ENCODE measurements around the gene SKA2.

Gene SKA2

DNA sequence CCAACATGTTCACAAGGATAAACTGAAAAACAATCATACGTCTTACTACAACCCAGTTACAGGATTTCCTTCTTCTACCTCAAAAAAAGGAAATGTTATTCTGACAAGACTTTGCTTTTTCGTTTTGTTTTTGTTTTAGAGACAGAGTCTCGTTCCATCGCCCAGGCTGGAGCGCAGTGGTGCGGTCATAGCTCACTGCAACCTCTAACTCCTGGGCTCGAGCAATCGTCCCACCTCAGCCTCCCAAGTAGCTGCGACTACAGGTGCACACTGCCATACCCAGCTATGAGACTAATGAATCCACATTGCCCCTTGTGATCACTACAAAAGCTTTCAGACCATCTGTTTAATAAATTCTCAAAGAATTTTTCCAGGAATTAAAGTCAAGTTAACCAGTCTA lies 39.5 kb downstream of the SKA2 start:
- DNase-seq (ENCODE audit: low spot score) (no peak), ATAC-seq (ENCODE audit: low read depth) (no peak)
- H3K4me3 ChIP-seq (ENCODE audit: severe bottlenecking), result no peak overlapping the region
- TF ChIP-seq, protein P1, sequence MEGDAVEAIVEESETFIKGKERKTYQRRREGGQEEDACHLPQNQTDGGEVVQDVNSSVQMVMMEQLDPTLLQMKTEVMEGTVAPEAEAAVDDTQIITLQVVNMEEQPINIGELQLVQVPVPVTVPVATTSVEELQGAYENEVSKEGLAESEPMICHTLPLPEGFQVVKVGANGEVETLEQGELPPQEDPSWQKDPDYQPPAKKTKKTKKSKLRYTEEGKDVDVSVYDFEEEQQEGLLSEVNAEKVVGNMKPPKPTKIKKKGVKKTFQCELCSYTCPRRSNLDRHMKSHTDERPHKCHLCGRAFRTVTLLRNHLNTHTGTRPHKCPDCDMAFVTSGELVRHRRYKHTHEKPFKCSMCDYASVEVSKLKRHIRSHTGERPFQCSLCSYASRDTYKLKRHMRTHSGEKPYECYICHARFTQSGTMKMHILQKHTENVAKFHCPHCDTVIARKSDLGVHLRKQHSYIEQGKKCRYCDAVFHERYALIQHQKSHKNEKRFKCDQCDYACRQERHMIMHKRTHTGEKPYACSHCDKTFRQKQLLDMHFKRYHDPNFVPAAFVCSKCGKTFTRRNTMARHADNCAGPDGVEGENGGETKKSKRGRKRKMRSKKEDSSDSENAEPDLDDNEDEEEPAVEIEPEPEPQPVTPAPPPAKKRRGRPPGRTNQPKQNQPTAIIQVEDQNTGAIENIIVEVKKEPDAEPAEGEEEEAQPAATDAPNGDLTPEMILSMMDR (IDR thresholded peaks at IDR 0.05; ENCODE audit: poor library complexity, severe bottlenecking), result no peak
- no peaks in the 10 kb centered on the region for H3K4me1 ChIP-seq (ENCODE audit: insufficient read depth, poor library complexity, severe bottlenecking)
- H3K27me3 ChIP-seq (ENCODE audit: insufficient read depth, poor library complexity, severe bottlenecking), result no peaks in the 10 kb centered on the region
- H3K27ac ChIP-seq (ENCODE audit: poor library complexity, severe bottlenecking), result no peak overlapping the region
- no peaks in the 10 kb centered on the region for H3K9me3 ChIP-seq (ENCODE audit: severe bottlenecking)
- H3K36me3 ChIP-seq (ENCODE audit: low read depth), result peaks cover 90% of the 10 kb centered on the region

DNA sequence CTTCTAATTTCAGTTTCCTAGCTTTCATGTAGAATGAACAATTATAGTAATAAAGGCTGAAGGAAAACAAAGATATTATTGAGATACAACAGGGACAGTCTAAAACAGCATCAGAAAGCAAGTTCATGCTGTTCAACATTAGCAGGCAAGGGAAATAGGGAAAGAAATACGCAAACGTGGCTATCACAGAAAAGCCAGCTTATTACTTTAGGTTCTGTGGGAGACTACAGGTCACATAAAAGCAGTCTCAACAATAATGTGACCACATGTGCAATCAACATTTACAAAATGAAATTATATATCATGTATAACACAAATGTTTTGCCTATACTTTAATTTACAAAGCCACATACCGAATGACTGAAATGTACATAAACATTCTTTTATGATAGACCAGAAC lies 43.4 kb downstream of the SKA2 start:
- H3K4me1 ChIP-seq (ENCODE audit: insufficient read depth, poor library complexity, severe bottlenecking), result no peaks in the 10 kb centered on the region
- ATAC-seq (ENCODE audit: low read depth), result no peak
- no peak for DNase-seq (ENCODE audit: low spot score)
- TF ChIP-seq, protein P1 (IDR thresholded peaks at IDR 0.05; ENCODE audit: poor library complexity, severe bottlenecking), result no peak
- no peak overlapping the region for H3K4me3 ChIP-seq (ENCODE audit: severe bottlenecking)
- no peaks in the 10 kb centered on the region for H3K27me3 ChIP-seq (ENCODE audit: insufficient read depth, poor library complexity, severe bottlenecking)
- H3K9me3 ChIP-seq (ENCODE audit: severe bottlenecking), result no peaks in the 10 kb centered on the region
- peaks cover 53% of the 10 kb centered on the region for H3K36me3 ChIP-seq (ENCODE audit: low read depth)
- H3K27ac ChIP-seq (ENCODE audit: poor library complexity, severe bottlenecking), result no peak overlapping the region

DNA sequence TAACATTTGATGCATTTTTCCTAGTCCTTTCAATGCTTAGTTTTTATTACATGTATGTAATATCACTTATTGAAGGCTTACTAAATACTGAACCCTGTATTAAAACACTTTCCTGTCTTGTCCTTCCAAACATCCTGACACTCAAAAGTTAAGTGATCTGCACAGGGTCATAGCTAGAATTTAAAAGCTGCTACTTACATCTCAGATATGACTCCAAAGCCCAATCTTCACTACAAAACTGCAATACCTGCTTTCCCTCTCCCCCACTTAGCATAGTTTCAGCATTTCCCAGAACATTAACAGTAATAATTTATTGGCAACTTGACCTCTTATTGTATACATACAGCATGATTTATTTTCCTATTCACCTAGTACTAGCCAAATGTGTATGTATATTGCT lies 44.0 kb downstream of the SKA2 start:
- Histone ChIP-seq H3K27me3 (ENCODE audit: insufficient read depth, poor library complexity, severe bottlenecking) (no peaks in the 10 kb centered on the region), H3K4me1 (ENCODE audit: insufficient read depth, poor library complexity, severe bottlenecking) (no peaks in the 10 kb centered on the region), H3K27ac (ENCODE audit: poor library complexity, severe bottlenecking) (no peak overlapping the region), H3K9me3 (ENCODE audit: severe bottlenecking) (no peaks in the 10 kb centered on the region), H3K36me3 (ENCODE audit: low read depth) (peaks cover 47% of the 10 kb centered on the region), H3K4me3 (ENCODE audit: severe bottlenecking) (no peak overlapping the region)
- ATAC-seq (ENCODE audit: low read depth), result no peak
- TF ChIP-seq, protein P1 (IDR thresholded peaks at IDR 0.05; ENCODE audit: poor library complexity, severe bottlenecking), result no peak
- no peak for DNase-seq (ENCODE audit: low spot score)

DNA sequence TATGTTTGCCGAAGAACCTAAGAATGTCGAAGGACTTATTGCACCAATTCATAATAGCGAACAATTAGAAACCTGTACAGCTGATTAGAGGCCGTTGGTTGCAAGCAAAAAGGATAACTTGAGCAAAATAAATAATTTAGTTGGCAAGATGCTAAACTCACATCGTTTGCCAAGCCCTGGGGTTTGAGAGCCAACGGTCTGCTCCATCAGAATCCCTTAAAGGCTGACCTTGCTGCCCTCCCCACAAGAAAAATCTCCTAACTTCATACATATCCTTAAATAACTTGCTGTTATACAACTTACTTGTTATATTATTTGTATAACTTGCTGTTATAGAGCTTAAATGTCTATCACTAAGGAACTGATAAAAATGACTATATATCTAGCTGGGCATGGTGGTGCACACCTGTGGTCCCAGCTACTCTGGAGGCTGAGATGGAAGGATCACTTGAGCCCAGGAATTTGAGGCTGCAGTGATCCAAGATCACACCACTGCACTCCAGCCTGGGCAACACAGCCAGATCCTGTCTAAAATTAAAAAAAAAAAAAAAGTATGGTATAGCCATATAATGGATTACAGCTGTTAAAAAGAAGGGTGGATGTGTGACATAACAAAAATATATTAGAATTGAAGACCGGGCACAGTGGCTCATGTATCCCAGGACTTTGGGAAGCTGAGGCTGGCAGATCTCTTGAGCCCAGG lies 46.4 kb downstream of the SKA2 start:
- Histone ChIP-seq H3K27ac (ENCODE audit: poor library complexity, severe bottlenecking) (peak overlapping the region; percentile 74), H3K4me3 (ENCODE audit: severe bottlenecking) (no peak overlapping the region), H3K9me3 (ENCODE audit: severe bottlenecking) (no peaks in the 10 kb centered on the region), H3K36me3 (ENCODE audit: low read depth) (peaks cover 38% of the 10 kb centered on the region), H3K4me1 (ENCODE audit: insufficient read depth, poor library complexity, severe bottlenecking) (peaks cover 8% of the 10 kb centered on the region), H3K27me3 (ENCODE audit: insufficient read depth, poor library complexity, severe bottlenecking) (no peaks in the 10 kb centered on the region)
- TF ChIP-seq, protein P1 (IDR thresholded peaks at IDR 0.05; ENCODE audit: poor library complexity, severe bottlenecking), result no peak
- no peak for DNase-seq (ENCODE audit: low spot score)
- ATAC-seq (ENCODE audit: low read depth), result no peak

DNA sequence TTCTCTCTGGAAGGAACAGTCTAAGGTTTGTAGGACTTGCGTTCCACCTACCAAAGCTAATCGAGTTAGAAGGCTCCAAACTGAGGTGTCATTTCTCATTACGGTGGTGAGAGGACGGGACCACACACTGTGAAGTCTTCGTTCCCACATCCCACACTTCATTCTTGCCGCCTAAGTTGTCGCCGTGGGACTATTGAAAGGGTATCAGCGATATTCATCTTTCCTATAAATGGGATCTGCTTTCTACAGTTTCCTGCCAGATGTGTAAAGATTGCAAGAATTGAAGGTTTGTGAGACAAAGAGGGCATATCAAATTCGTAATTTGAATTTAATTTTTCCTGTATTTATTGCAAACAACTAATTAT lies 47.7 kb downstream of the SKA2 start:
- TF ChIP-seq, protein P1 (IDR thresholded peaks at IDR 0.05; ENCODE audit: poor library complexity, severe bottlenecking), result no peak
- DNase-seq (ENCODE audit: low spot score) (no peak), ATAC-seq (ENCODE audit: low read depth) (no peak)
- Histone ChIP-seq H3K36me3 (ENCODE audit: low read depth) (peaks cover 34% of the 10 kb centered on the region), H3K4me1 (ENCODE audit: insufficient read depth, poor library complexity, severe bottlenecking) (peaks cover 8% of the 10 kb centered on the region), H3K27me3 (ENCODE audit: insufficient read depth, poor library complexity, severe bottlenecking) (no peaks in the 10 kb centered on the region), H3K4me3 (ENCODE audit: severe bottlenecking) (peak overlapping the region; percentile 67), H3K27ac (ENCODE audit: poor library complexity, severe bottlenecking) (peak overlapping the region; percentile 74), H3K9me3 (ENCODE audit: severe bottlenecking) (no peaks in the 10 kb centered on the region)
